ENCODE measurements around the gene THSD4.
"Not testable (repeated sequence)": the region's sequence is repeated elsewhere in the genome, so short reads cannot be mapped to it uniquely, and the experiment has no call there.

The THSD4 gene

GRCh38 chr15:71386448-71387236 is 271.4 kb downstream of the THSD4 start:
- no peak for DNase-seq (ENCODE audit: low spot score)

GRCh38 chr15:71387810-71388209 is 272.5 kb downstream of the THSD4 start:
- no peak for DNase-seq (ENCODE audit: low spot score)

- DNase-seq (ENCODE audit: low spot score): no peak
Measured at GRCh38 chr15:71390096-71390495, 274.8 kb downstream of the THSD4 start.

- no peak for DNase-seq (ENCODE audit: low spot score)
Measured at GRCh38 chr15:71391421-71392088, 276.3 kb downstream of the THSD4 start.

- DNase-seq (ENCODE audit: low spot score): no peak
Measured at GRCh38 chr15:71392861-71393283, 277.6 kb downstream of the THSD4 start.

- DNase-seq (ENCODE audit: low spot score): no peak
Measured at GRCh38 chr15:71393383-71393782, 278.1 kb downstream of the THSD4 start.

- DNase-seq (ENCODE audit: low spot score): no peak
Measured at GRCh38 chr15:71396536-71397125, 281.4 kb downstream of the THSD4 start.

- no peak for DNase-seq (ENCODE audit: low spot score)
Measured at GRCh38 chr15:71397377-71397776, 282.1 kb downstream of the THSD4 start.

- no peak for DNase-seq (ENCODE audit: low spot score)
Measured at GRCh38 chr15:71400294-71400693, 285.0 kb downstream of the THSD4 start.

GRCh38 chr15:71401728-71402127 is 286.5 kb downstream of the THSD4 start:
- not testable (repeated sequence) for DNase-seq (ENCODE audit: low spot score)

- no peak for DNase-seq (ENCODE audit: low spot score)
Measured at GRCh38 chr15:71409541-71409940, 294.3 kb downstream of the THSD4 start.

GRCh38 chr15:71410347-71410746 is 295.1 kb downstream of the THSD4 start:
- DNase-seq (ENCODE audit: low spot score): no peak

GRCh38 chr15:71411538-71412482 is 296.5 kb downstream of the THSD4 start:
- DNase-seq (ENCODE audit: low spot score): no peak

GRCh38 chr15:71413419-71413818 is 298.1 kb downstream of the THSD4 start:
- no peak for DNase-seq (ENCODE audit: low spot score)

- DNase-seq (ENCODE audit: low spot score): no peak
Measured at GRCh38 chr15:71414853-71415252, 299.6 kb downstream of the THSD4 start.

GRCh38 chr15:71422530-71423259 is 307.4 kb downstream of the THSD4 start:
- no peak for DNase-seq (ENCODE audit: low spot score)

GRCh38 chr15:71424765-71425164 is 309.5 kb downstream of the THSD4 start:
- DNase-seq (ENCODE audit: low spot score): no peak

GRCh38 chr15:71425388-71425787 is 310.1 kb downstream of the THSD4 start:
- no peak for DNase-seq (ENCODE audit: low spot score)

- DNase-seq (ENCODE audit: low spot score): no peak
Measured at GRCh38 chr15:71426792-71427191, 311.5 kb downstream of the THSD4 start.

- DNase-seq (ENCODE audit: low spot score): no peak
Measured at GRCh38 chr15:71430782-71431181, 315.5 kb downstream of the THSD4 start.
